HG02642 (cell line): ENCODE data around the gene DYNLT1.
"Not testable (repeated sequence)": the region's sequence is repeated elsewhere in the genome, so short reads cannot be mapped to it uniquely, and the experiment has no call there.

Experiments used
- ATAC-seq: cut with Tn5 transposase; IDR thresholded peaks from one replicate; pipeline ENCODE4 v1.9.1; 2021; ENCODE audit warnings: mild to moderate bottlenecking; ENCODE audit not compliant: unreplicated experiment, poor library complexity

The DYNLT1 gene

GRCh38 chr6:158645064-158646022 is 800 bp upstream of the DYNLT1 start:
- no peak for ATAC-seq

GRCh38 chr6:158643836-158644230 is 710 bp downstream of the DYNLT1 start:
- ATAC-seq, result no peak

- no peak for ATAC-seq
Observed at GRCh38 chr6:158642097-158642601, 2.4 kb downstream of the DYNLT1 start.

GRCh38 chr6:158640519-158640918 is 4.0 kb downstream of the DYNLT1 start:
- ATAC-seq, result no peak

DNA sequence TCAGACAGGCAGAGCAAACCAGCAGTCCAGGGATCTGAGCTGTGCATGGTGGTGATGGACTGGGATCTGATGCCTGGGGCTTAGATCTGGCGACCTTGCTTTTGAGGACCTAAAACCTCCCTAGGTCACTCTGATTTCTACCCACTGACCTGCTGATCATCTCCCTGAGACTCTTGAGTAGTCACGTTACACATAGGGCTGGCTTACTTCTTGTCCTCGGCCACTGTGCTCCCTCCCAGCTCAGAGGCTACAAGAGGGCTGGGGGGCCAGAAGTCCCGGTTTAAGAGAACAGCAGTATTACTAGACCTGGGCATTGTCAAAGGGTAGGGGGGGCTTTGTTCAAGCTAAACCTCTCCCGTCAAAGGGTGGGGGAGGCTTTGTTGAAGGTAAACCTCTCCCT is 5.5 kb downstream of the DYNLT1 start:
- no peak for ATAC-seq

- ATAC-seq, result no peak
Observed at GRCh38 chr6:158638324-158638854, 6.2 kb downstream of the DYNLT1 start.

DNA sequence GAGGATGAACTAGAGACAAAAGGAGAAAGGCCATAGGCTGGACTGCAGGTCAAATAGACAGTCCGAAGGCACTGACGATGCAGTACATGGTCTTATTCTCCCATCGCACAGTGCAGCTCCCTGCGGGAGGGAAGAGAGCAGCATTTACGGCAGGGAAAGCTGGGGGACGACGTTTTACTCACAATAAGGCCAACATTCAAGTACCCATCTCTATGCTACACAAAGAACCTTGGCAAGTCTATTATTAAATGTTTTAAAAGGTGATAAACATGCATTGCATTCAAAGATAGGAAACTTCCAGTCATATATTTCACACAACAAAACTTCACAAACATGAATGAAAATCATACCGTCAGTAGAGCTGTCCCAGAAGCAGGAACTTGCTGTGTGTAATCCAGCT is 7.8 kb downstream of the DYNLT1 start:
- ATAC-seq, result no peak

- no peak for ATAC-seq
Observed at GRCh38 chr6:158635427-158636073, 9.0 kb downstream of the DYNLT1 start.

DNA sequence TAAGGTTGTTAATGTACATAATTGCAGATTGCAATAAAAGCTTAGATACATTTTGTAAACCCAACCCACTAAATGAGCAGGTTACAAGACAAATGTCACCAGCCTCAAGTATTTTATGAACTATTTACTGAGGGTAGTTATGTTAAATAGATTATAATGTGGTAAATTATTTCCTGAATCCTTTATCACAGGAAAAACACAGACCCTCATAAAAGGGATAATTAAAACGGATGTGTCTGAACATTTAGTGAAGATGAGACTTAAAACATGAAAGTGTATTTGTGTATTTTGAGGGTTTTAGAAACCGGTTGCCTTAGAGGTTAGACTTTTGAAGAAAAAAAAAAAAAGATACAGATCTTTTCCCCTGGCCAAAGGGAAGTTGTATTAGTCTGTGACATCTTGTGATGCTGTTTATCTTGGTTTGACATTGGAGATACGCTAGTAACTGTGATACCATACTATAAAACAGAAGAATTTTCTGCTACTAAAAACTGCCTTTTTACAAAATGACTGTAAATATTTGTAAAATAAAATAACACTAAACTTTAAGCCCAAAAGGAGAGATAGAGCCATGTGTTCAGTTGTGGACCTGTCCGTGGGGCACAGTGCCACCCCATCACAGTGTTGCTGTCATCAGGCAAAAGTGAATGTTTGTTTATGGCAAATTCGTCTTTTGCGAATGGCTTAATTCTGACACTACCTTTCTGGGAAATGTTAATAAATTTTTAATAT is 9.7 kb downstream of the DYNLT1 start:
- no peak for ATAC-seq

DNA sequence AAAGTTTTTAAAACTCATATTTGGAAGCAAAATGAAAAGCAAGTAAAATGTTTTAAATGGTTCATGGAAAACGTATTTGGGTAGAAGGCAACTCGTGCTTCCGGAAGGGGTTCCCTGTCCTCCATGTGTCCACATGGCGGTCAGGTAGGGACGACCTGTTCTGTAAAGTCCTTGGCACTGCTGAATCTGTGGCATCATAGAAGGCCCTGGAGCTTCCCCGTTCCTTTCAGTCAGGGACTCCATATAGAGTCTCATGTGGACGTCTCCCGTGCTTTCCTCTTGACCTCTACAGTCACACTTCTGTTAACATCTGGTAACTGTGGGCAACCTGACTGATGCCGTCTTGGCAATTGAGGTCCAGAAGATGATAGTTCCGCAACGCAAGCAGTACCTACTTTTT is 11.4 kb downstream of the DYNLT1 start:
- ATAC-seq, result no peak

DNA sequence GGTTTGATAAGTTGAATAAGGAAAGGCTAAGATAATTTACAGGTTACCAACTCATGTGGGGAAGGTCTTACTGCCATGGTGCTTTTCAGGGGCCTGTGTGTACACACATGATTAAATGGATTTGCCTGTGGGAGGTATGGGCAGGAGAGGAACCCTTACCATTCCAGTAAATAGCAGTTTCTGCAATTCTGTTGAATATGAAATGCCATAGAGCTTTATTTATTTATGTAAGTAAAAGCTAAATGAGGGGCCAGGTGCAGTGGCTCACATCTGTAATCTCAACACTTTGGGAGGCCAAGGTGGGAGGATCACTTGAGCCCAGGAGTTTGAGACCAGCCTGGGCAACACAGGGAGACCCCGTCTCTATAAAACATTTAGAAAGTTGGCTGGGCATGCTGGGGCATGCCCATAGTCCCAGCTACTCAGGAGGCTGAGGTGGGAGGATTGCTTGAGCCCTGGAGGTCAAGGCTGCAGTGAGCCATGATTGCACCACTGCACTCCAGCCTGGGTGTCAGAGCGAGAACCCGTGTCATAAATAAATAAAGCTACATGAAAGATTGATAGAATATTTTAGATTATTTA is 11.9 kb downstream of the DYNLT1 start:
- ATAC-seq, result not testable (repeated sequence)

DNA sequence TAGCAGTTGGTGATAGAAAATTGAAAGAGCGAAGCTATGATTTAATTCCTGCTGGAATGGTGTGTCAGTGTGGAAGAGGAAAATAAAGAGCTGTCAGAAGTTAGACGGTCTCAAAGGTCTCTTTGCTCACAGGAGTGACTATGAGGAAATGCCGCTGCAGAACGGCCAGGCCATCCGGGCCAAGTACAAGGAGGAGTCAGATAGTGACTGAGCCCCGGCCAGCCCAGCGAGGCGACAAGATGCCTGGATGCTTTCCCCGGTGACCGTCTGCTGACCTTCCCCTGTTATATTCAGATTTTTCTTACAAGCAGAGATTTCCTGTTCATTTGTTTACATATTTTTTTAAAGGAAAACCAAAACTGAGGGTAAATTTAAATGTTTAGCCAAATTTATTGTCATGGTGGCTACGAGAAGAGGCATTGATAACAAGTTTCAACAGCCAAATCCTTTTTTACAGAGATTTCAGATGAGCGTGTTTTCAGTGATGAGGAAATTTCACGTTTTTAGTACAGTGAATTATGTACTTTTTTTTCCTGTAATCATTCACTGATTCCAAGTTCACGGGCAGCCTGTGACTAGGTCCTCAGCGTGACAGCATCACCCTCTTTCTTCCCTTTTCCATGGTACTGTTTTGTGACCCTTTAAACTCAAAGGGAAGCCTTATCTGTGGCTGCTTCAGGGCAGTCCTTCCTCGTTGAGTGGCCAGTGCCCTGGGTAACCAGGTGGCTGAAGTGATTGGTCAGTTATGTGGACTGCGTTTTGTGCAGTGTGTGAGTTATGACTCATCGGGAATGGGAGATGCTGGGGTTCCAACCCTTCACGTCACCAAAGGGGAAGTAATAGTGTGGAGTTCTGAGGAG is 12.6 kb downstream of the DYNLT1 start:
- ATAC-seq, result no peak

- ATAC-seq, result no peak
Observed at GRCh38 chr6:158630938-158631616, 13.5 kb downstream of the DYNLT1 start.

GRCh38 chr6:158629367-158630221 is 14.9 kb downstream of the DYNLT1 start:
- no peak for ATAC-seq

GRCh38 chr6:158628542-158628941 is 16.0 kb downstream of the DYNLT1 start:
- ATAC-seq, result no peak

DNA sequence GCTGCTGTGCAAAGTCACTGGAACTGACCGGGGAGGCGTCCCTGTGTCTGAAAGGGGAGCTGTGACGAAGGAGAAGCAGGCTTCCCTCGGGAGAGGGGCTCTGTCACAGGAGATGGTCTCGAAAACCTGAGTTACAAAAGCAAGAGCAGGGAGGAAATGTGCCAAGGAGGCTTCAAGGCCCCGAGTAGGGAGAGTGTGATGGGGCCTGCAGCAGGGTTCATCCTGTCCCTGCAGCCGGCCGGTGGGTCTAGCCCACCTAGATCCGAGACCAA is 16.7 kb downstream of the DYNLT1 start:
- no peak for ATAC-seq

- no peak for ATAC-seq
Observed at GRCh38 chr6:158627168-158627939, 17.2 kb downstream of the DYNLT1 start.
